HG03520 (cell line): ENCODE measurements around the gene APOOL.
"Not testable (repeated sequence)": the region's sequence is repeated elsewhere in the genome, so short reads cannot be mapped to it uniquely, and the experiment has no call there.

ENCODE experiments used
- ATAC-seq: cut with Tn5 transposase; IDR thresholded peaks from one replicate; pipeline ENCODE4 v1.9.1; 2021; ENCODE audit warnings: mild to moderate bottlenecking, moderate library complexity; ENCODE audit not compliant: unreplicated experiment

Gene APOOL

DNA sequence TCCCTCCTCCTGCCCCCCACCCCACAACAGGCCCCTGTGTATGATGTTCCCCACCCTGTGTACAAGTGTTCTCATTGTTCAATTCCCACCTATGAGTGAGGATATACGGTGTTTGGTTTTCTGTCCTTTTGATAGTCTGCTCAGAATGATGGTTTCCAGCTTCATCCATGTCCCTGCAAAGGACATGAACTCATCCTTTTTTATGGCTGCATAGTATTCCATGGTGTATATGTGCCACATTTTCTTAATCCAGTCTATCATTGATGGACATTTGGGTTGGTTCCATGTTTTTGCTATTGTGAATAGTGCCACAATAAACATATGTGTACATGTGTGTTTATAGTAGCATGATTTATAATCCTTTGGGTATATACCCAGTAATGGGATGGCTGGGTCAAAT, 73.6 kb downstream of the APOOL start:
- ATAC-seq, result not testable (repeated sequence)

DNA sequence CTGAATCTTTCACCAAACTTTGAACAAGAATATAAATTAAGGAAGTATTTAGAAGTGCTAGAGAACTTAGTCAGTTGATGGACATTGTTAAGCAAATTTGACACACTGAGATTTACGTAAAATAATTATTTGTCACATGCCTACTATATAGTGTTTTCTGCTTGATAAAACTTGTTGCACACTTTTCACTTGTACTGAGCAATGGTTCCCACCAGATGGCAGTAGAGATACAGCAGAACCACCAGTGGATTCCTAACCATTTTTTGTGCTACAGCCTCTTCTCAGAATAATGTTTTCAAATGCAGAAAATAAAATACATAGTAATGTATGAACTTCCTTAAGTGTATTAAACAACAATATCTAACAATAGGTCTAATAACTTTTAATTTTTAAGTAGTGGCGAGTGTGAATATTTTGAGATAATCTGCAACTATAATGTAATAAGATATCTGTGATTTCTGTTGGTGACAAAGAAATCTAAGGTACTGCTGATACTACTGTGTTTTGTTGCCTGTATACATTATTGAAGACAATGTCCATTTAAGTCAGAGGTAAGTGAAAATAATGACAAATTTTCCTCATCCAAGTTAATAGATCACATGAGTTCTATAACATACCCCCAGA, 81.2 kb downstream of the APOOL start:
- ATAC-seq, result peak; percentile 92

DNA sequence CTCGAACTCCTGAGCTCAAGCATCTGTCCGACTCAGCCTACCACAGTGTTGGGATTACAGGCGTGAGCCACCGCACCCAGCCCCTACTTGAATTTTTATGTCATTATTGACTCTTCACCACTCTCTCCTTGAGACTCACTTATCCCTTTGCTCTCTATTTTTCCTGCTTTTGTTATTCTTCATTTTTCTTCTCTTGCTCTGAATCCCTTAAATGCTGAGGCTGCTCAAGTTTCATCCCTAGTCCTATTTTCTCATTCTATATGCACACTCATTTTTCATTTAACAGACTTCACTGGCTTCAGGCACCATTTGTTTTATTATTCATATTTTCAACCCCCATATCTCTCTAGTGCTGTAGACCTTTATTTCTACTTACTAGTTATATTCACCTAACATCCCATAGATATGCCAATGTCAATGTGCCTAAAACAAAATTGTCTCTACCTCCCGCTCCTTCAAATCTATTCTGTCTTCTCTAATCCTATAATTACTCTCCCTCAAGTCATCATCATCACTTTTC, 85.7 kb downstream of the APOOL start:
- ATAC-seq, result no peak

DNA sequence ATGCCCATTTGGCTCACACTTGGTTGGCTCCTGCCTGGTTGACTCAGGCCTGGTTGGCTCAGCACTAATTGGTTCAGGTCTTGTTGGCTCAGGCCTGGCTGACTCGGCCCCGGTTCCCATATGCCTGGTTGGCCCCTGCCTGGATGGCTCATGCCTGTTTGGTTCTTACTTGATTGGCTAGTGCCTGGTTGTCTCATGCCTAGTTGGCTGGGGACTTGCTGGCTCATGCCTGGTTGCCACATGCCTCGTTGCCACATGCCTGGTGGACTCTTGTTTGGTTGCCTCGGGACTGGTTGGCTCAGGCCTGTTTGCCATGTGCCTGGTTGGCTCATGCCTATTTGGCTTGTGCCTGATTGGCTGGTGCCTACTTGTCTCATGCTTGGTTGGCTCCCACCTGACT, 103.7 kb downstream of the APOOL start:
- ATAC-seq, result no peak

DNA sequence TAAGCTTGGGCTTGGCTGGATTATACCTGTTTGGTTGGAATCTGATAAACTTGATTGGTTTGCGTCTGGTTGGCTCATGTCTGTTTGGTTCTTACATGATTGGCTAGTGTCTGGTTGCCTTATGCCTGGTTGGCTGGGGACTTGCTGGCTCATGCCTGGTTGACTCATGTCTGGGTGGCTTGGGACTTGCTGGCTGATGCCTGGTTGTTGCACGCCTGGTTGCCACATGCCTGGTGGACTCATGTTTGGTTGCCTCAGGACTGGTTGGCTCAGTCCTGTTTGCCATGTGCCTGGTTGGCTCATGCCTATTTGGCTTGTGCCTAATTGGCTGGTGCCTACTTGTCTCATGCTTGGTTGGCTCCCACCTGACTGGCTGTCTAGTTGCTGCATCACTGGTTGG, 104.5 kb downstream of the APOOL start:
- no peak for ATAC-seq

DNA sequence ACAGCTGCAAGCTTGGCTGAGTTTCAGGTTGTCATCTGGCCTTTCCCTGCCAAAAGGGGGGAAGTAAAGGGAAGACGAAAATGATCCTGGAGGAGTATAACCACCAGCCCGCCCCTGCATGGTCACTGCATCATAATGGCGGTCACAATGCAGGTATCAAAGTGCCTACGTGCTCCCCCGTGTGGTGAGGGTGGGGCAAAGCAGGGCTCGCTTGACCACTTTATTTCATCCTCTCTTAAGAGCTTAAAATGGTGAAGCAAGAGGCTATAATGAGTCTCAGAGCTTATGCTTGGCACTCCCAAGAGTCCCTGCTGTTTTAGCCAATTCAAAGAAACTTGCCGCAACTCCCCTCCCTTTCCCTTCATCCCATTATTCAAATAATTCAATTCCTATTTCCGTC, 105.6 kb downstream of the APOOL start:
- ATAC-seq, result peak; percentile 53

DNA sequence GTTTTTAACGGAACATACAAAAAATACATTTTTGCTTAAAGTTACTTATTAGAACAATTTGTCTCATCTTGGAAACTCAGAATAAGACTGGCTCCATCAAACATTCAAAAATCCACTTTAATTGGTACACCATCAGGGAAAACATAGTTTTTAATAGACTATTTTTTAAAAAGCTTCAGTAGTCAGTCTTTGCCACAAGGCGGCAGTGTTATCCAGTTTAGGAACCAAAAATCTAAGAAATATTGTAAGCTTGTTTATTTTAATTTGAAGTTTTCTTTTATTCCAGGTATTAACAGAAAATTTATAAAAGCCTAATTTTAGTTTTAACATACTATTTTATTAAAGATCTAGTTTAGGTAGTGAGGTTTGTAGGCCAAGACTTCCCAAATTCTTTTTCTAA, 107.7 kb downstream of the APOOL start:
- ATAC-seq, result no peak

DNA sequence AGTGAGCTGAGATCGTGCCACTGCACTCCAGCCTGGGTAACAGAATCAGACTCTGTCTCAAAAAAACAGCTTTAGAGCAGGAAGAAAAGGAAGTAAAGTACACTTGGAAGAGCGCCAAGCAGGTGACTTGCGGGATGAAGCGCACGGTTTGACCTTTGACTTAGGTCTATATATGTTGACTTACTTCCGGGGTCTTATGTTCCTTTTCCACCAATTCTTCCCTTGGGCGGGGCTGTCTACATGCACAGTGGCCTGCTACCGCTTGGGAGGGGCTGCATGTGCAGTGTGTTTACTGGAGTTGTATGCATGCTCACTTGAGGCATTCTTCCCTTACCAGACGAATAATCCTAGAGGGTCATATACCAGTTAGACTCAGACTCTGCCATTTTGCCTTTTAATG, 108.6 kb downstream of the APOOL start:
- no peak for ATAC-seq

DNA sequence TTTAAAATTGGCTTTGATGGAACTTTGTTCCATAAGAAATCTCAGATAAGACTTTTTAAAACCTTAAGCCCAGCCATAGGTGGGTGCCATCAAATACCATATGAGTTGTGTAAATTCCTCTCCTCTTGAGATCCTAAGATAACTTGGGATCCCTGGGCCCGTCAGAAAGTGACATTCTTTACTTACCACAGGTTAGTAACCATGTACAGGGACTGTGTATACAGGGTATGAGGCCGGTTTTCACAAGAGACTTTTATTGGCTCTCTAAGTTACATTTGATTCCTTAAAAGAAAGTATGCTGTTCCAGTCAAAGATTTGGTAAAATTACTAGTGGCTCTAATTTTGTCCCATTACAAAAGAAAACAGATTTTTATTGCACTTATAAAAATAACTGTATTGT, 110.1 kb downstream of the APOOL start:
- no peak for ATAC-seq

DNA sequence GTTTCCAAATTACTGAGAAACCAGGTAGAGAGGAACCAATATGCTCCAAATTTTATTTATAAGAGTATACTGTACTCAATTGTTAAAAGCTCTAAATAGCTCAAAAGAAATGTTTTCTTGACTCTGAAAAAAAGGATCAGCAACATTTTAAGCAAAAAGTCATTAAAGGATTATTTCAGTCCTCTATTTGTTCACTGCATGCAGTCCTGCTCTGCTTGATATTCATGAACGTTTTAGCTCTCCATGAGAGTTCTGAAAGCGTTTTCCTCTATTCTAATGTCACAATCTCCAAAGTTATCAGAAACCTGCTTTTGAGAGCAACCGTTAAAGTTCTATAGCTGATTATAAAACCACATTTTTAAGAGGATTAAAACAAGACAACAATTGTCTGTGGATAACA, 110.5 kb downstream of the APOOL start:
- no peak for ATAC-seq

DNA sequence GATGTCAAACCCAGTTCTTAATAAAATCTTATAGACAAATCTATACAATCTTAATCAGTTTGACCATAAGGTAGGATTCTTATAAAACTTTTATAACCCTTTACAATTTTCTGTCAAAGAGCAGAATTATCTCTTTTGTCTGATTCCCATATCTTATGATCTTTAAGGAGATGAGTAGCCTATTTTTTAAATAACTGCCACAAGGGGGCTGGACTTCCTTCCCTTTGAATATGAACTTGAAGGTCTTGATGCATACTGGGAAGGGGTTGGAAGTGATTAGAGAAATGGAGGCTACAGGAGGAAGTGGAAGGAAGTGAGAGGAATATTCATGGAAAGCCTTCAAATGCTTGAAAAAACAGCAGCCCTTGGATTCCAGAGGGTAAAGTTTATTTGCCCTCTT, 111.1 kb downstream of the APOOL start:
- no peak for ATAC-seq

DNA sequence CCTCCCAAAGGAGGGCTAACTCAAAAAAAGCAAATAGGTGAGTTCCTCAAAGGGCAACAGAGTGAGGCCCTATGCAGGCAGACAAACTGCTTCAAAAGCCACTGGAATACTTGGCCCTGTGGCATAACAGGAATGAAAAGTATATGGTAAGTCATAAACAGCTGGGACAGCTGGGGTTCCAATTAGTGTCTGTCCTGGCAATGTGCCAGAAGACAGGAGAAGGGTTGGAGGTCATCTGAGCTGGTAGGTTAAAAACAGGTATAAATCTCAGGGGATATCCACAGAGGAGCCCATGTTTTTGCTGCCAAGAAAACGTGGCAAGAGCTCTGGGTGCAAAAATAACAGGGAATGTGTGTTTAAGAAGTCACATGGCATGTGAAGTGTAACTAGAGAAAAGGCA, 111.6 kb downstream of the APOOL start:
- no peak for ATAC-seq

DNA sequence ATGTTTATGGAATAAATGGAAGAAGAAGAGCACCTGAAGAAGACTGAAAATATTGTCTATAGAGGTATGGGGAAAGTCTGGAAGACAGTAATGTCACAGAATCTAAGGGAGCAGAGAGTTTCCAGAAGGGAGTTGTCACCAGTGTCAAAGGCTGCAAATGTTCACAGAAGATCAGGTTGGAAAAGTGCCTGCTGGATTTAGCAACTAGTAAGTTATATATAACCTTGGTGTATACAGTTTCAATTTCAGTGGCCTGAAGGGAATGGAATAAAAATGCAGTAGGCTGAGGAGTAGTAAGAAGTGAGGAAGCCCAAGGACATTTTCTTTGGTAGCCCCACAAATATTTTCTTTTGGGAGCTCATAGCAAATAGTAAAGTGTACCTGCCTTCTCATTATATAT, 132.7 kb downstream of the APOOL start:
- ATAC-seq, result no peak

DNA sequence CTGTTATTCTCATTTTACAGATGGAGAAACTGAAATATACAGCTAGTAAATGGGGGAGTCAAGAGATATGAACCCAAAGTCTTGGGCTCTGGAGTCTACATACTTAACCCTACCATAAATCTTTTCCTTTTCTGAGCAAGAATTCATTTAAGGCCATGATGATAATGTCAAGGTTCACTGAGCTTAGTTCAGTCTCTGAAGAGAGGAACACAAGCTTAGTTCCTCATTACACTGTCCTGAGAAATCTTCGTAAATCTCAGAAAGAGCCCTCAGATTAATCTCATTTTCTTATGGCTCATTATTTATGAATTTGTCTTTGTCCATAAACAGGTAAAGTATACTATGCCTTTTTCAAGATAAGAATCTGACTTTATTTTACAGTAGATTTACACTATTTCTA, 135.7 kb downstream of the APOOL start:
- ATAC-seq, result no peak

DNA sequence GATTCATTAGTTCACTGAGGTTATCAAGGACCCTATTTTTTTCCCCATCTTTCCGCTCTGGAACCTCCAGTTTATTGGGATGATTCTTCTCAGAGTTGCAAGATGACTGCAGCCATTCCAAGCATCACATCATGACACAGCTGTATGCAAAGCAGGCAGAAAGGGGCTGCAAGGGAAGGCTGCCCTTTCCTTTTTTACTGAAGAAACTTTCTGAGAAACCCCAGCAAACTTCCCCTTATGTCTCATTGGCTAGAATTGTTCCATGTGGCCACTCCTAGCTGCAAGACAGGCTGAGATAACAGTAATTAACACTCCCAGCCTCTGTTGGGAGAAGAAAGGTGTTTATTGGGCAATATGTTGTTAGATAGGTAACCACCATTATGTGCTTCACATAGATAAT, 137.3 kb downstream of the APOOL start:
- ATAC-seq, result peak; percentile 64
